Measurements from ENCODE around the gene TTLL11. TPM values are rescaled to one million over a fixed set of nuclear protein-coding genes. Genes with fewer than 3 reads are reported as not detected.

Gene TTLL11
- total RNA-seq, 1 donor from 2014 or later: 6.9 TPM

GRCh38 chr9:121811751-121812150 lies 281.4 kb downstream of the TTLL11 start:
- Histone ChIP-seq H3K9me3 (ENCODE audit: insufficient read depth, low read depth, low read length) (no peaks in the 10 kb centered on the region), H2AFZ (ENCODE audit: low read depth, low read length) (no peak overlapping the region), H3K9ac (ENCODE audit: low read length) (no peak overlapping the region), H3K27ac (ENCODE audit: low read depth, low read length) (no peak overlapping the region), H4K20me1 (ENCODE audit: insufficient read depth, low read length) (no peaks in the 10 kb centered on the region), H3K4me1 (ENCODE audit: insufficient read depth, low read length) (no peaks in the 10 kb centered on the region), H3K4me3 (ENCODE audit: insufficient read depth, low read depth, low read length) (no peak overlapping the region), H3K27me3 (ENCODE audit: insufficient read depth, low read length) (no peaks in the 10 kb centered on the region), H3K79me2 (ENCODE audit: insufficient read depth, low read length) (no peaks in the 10 kb centered on the region), H3K36me3 (ENCODE audit: insufficient read depth, low read length) (no peaks in the 10 kb centered on the region), H3K4me2 (ENCODE audit: low read length) (no peak overlapping the region)
- H3K27ac Mint-ChIP-seq (ENCODE audit: unreplicated experiment): no peak overlapping the region
- H3K4me3 Mint-ChIP-seq (ENCODE audit: unreplicated experiment): no peak overlapping the region
- peaks cover 1% of the 10 kb centered on the region for H3K36me3 Mint-ChIP-seq (ENCODE audit: low read depth, unreplicated experiment)
- DNase-seq (ENCODE audit: low read depth): no peak
- no peak for FAIRE-seq
- H3K4me1 Mint-ChIP-seq (ENCODE audit: low read depth, unreplicated experiment): no peaks in the 10 kb centered on the region
- peaks cover 50% of the 10 kb centered on the region for H3K27me3 Mint-ChIP-seq (ENCODE audit: low read depth, unreplicated experiment)
- H3K9me3 Mint-ChIP-seq (ENCODE audit: unreplicated experiment): peaks cover 2% of the 10 kb centered on the region
- TF ChIP-seq EZH2 (IDR thresholded peaks at IDR 0.05; ENCODE audit: insufficient read depth, low read length) (no peak), CTCF (IDR thresholded peaks at IDR 0.05; ENCODE audit: insufficient read depth, low read depth, low read length) (no peak)

DNA sequence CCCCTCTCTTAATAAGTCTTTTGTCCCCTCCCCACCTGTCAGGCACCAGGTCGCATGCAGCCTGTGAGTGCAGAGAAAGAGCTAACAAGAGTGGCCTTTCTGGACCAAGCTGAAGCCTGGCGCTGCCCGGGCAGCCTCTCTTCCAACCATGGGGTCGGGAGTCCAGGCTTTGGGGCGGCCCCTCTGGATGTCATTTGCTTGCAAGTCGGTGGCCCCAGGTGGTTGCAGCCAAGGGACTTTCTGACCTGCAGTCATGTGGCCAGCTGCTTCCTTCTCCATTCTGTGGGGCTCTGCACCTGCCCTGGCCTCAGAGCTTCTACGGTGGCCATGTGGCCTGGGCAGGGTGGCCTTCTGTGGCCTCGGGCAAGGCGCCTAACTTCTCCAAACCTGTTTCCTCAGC lies 282.0 kb downstream of the TTLL11 start:
- no peak for TF ChIP-seq CTCF (IDR thresholded peaks at IDR 0.05; ENCODE audit: insufficient read depth, low read depth, low read length)
- no peak for TF ChIP-seq EZH2 (IDR thresholded peaks at IDR 0.05; ENCODE audit: insufficient read depth, low read length)

DNA sequence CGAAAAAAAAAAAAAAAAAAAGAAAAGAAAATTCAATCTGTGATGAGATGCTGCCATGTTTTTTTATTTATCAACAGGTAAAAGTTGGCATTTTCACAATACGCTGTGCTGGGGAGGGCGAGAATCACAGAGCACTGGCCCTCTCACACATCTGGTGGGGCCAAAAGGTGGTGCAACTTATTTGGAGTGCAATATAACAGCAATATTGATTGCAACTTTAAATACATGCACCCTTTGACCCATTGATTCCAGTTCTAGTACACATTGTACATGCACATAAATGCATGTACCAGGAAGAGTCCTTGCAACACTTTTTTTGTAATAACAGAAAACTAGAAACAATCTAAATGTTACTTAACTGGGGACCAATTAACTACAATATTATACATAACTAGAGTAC lies 282.6 kb downstream of the TTLL11 start:
- FAIRE-seq: no peak
- no peak overlapping the region for H3K4me2 ChIP-seq (ENCODE audit: low read length)

More for the DNA sequence above, 282.0 kb downstream of the TTLL11 start:
- Histone ChIP-seq H2AFZ (ENCODE audit: low read depth, low read length) (no peak overlapping the region), H3K4me1 (ENCODE audit: insufficient read depth, low read length) (no peaks in the 10 kb centered on the region), H3K79me2 (ENCODE audit: insufficient read depth, low read length) (no peaks in the 10 kb centered on the region), H3K27me3 (ENCODE audit: insufficient read depth, low read length) (no peaks in the 10 kb centered on the region), H3K27ac (ENCODE audit: low read depth, low read length) (no peak overlapping the region), H3K4me2 (ENCODE audit: low read length) (no peak overlapping the region), H3K4me3 (ENCODE audit: insufficient read depth, low read depth, low read length) (no peak overlapping the region), H3K9ac (ENCODE audit: low read length) (no peak overlapping the region), H3K9me3 (ENCODE audit: insufficient read depth, low read depth, low read length) (no peaks in the 10 kb centered on the region), H3K36me3 (ENCODE audit: insufficient read depth, low read length) (no peaks in the 10 kb centered on the region), H4K20me1 (ENCODE audit: insufficient read depth, low read length) (no peaks in the 10 kb centered on the region)
- Mint-ChIP-seq H3K36me3 (ENCODE audit: low read depth, unreplicated experiment) (no peaks in the 10 kb centered on the region), H3K9me3 (ENCODE audit: unreplicated experiment) (no peaks in the 10 kb centered on the region), H3K27ac (ENCODE audit: unreplicated experiment) (no peak overlapping the region), H3K4me3 (ENCODE audit: unreplicated experiment) (no peak overlapping the region), H3K4me1 (ENCODE audit: low read depth, unreplicated experiment) (no peaks in the 10 kb centered on the region), H3K27me3 (ENCODE audit: low read depth, unreplicated experiment) (peaks cover 44% of the 10 kb centered on the region)
- no peak for FAIRE-seq
- no peak for DNase-seq (ENCODE audit: low read depth)

More for the DNA sequence above, 282.6 kb downstream of the TTLL11 start:
- Histone ChIP-seq H2AFZ (ENCODE audit: low read depth, low read length) (no peak overlapping the region), H3K4me3 (ENCODE audit: insufficient read depth, low read depth, low read length) (no peak overlapping the region), H3K79me2 (ENCODE audit: insufficient read depth, low read length) (no peaks in the 10 kb centered on the region), H3K9ac (ENCODE audit: low read length) (no peak overlapping the region), H4K20me1 (ENCODE audit: insufficient read depth, low read length) (no peaks in the 10 kb centered on the region), H3K9me3 (ENCODE audit: insufficient read depth, low read depth, low read length) (no peaks in the 10 kb centered on the region), H3K4me1 (ENCODE audit: insufficient read depth, low read length) (no peaks in the 10 kb centered on the region), H3K27ac (ENCODE audit: low read depth, low read length) (no peak overlapping the region), H3K36me3 (ENCODE audit: insufficient read depth, low read length) (no peaks in the 10 kb centered on the region), H3K27me3 (ENCODE audit: insufficient read depth, low read length) (no peaks in the 10 kb centered on the region)
- H3K27me3 Mint-ChIP-seq (ENCODE audit: low read depth, unreplicated experiment): peaks cover 37% of the 10 kb centered on the region
- no peak overlapping the region for H3K4me3 Mint-ChIP-seq (ENCODE audit: unreplicated experiment)
- no peaks in the 10 kb centered on the region for H3K36me3 Mint-ChIP-seq (ENCODE audit: low read depth, unreplicated experiment)
- H3K27ac Mint-ChIP-seq (ENCODE audit: unreplicated experiment): no peak overlapping the region
- no peak for DNase-seq (ENCODE audit: low read depth)
- TF ChIP-seq EZH2 (IDR thresholded peaks at IDR 0.05; ENCODE audit: insufficient read depth, low read length) (no peak), CTCF (IDR thresholded peaks at IDR 0.05; ENCODE audit: insufficient read depth, low read depth, low read length) (no peak)
- H3K9me3 Mint-ChIP-seq (ENCODE audit: unreplicated experiment): no peaks in the 10 kb centered on the region
- no peaks in the 10 kb centered on the region for H3K4me1 Mint-ChIP-seq (ENCODE audit: low read depth, unreplicated experiment)
